ENCODE results near the gene PCDHA1. TPM values are rescaled to one million over a fixed set of nuclear protein-coding genes. Genes with fewer than 3 reads are reported as not detected.
A peak's percentile ranks its signal among the peaks of the same experiment; 100 is the strongest.
"Not testable (repeated sequence)": the region's sequence is repeated elsewhere in the genome, so short reads cannot be mapped to it uniquely, and the experiment has no call there.

Gene PCDHA1
- total RNA-seq, 2 donors from 2014 or later, result not detected

- DNase-seq (ENCODE audit: low spot score in 2 of 2), result no peak
- no peak for ATAC-seq
- Mint-ChIP-seq H3K9me3 (peaks cover 5 to 25% of the 10 kb centered on the region in 2 donors), H3K36me3 (peaks cover 14 to 38% of the 10 kb centered on the region in 2 donors), H3K27ac (no peak overlapping the region)
Measured at GRCh38 chr5:140801494-140801841, 15.5 kb downstream of the PCDHA1 start.

GRCh38 chr5:140802381-140802780 lies 16.4 kb downstream of the PCDHA1 start:
- not testable (repeated sequence) for DNase-seq (ENCODE audit: low spot score in 2 of 2); ATAC-seq; H3K27ac Mint-ChIP-seq
- Mint-ChIP-seq H3K36me3 (peaks cover 15 to 45% of the 10 kb centered on the region in 2 donors), H3K9me3 (peaks cover 9 to 29% of the 10 kb centered on the region in 2 donors)

- H3K9me3 Mint-ChIP-seq, result peaks cover 9 to 31% of the 10 kb centered on the region in 2 donors
- no peak overlapping the region for H3K27ac Mint-ChIP-seq
- peaks cover 19 to 48% of the 10 kb centered on the region in 2 donors for H3K36me3 Mint-ChIP-seq
- ATAC-seq (no peak), DNase-seq (ENCODE audit: low spot score in 2 of 2) (no peak)
Measured at GRCh38 chr5:140802781-140803271, 16.9 kb downstream of the PCDHA1 start.

GRCh38 chr5:140806834-140807775 lies 21.2 kb downstream of the PCDHA1 start, which contains the start of gene PCDHA4:
TSS of gene PCDHA4 (plus strand) at chr5:140807068.
- Mint-ChIP-seq H3K36me3 (peaks cover 14 to 56% of the 10 kb centered on the region in 2 donors), H3K27ac (peak within 1 kb of the TSS in 1 of 2 donors; percentile 10), H3K9me3 (peaks cover 4 to 40% of the 10 kb centered on the region in 2 donors)
- DNase-seq (ENCODE audit: low spot score in 2 of 2) (peak in 1 of 2 donors; percentile 37), ATAC-seq (no peak)

DNA sequence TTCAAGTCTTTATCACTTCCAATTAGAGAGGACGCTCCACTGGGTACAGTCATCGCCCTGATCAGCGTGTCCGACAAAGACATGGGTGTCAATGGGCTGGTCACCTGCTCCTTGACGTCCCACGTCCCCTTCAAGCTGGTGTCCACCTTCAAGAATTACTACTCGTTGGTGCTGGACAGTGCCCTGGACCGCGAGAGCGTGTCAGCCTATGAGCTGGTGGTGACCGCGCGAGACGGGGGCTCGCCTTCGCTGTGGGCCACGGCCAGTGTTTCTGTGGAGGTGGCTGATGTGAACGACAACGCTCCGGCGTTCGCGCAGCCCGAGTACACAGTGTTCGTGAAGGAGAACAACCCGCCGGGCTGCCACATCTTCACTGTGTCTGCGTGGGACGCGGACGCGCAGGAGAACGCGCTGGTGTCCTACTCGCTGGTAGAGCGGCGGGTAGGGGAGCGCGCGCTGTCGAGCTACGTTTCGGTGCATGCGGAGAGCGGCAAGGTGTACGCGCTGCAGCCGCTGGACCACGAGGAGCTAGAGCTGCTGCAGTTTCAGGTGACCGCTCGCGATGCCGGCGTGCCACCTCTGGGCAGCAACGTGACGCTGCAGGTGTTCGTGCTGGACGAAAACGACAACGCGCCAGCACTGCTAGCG lies 22.4 kb downstream of the PCDHA1 start:
- not testable (repeated sequence) for ATAC-seq; DNase-seq (ENCODE audit: low spot score in 2 of 2); H3K27ac Mint-ChIP-seq
- Mint-ChIP-seq H3K9me3 (peaks cover 16 to 47% of the 10 kb centered on the region in 2 donors), H3K36me3 (peaks cover 13 to 61% of the 10 kb centered on the region in 2 donors)

GRCh38 chr5:140808889-140809291 lies 22.9 kb downstream of the PCDHA1 start:
- Mint-ChIP-seq H3K36me3 (peaks cover 13 to 58% of the 10 kb centered on the region in 2 donors), H3K9me3 (peaks cover 17 to 42% of the 10 kb centered on the region in 2 donors), H3K27ac (no peak overlapping the region)
- DNase-seq (ENCODE audit: low spot score in 2 of 2) (no peak), ATAC-seq (no peak)

- DNase-seq (ENCODE audit: low spot score in 2 of 2), result peak in 1 of 2 donors; percentile 36
- Mint-ChIP-seq H3K36me3 (peaks cover 11 to 29% of the 10 kb centered on the region in 2 donors), H3K9me3 (peaks cover 5 to 7% of the 10 kb centered on the region in 2 donors), H3K27ac (no peak within 1 kb of the TSS)
- no peak for ATAC-seq
Measured at GRCh38 chr5:140821375-140822280, 35.7 kb downstream of the PCDHA1 start, which contains the start of gene PCDHA5. TSS of gene PCDHA5 (plus strand) at chr5:140821613.

- peaks cover 11 to 32% of the 10 kb centered on the region in 2 donors for H3K36me3 Mint-ChIP-seq
- H3K9me3 Mint-ChIP-seq, result peaks cover 5% of the 10 kb centered on the region in 2 donors
- ATAC-seq, result no peak
- H3K27ac Mint-ChIP-seq, result no peak overlapping the region
- no peak for DNase-seq (ENCODE audit: low spot score in 2 of 2)
Measured at GRCh38 chr5:140822281-140822629, 36.3 kb downstream of the PCDHA1 start.

- not testable (repeated sequence) for H3K27ac Mint-ChIP-seq; H3K9me3 Mint-ChIP-seq; DNase-seq (ENCODE audit: low spot score in 2 of 2); ATAC-seq
- H3K36me3 Mint-ChIP-seq, result peaks cover 16 to 33% of the 10 kb centered on the region in 2 donors
Measured at GRCh38 chr5:140822969-140823368, 37.0 kb downstream of the PCDHA1 start.

DNA sequence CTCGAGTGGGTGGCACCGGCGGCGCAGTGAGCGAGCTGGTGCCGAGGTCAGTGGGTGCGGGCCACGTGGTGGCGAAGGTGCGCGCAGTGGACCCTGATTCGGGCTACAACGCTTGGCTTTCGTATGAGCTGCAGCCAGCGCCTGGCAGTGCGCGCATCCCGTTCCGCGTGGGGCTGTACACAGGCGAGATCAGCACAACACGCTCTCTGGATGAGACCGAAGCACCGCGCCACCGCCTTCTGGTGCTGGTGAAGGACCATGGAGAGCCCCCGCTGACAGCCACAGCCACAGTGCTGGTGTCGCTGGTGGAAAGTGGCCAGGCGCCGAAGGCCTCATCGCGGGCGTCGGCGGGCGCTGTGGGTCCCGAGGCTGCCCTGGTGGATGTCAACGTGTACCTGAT lies 37.5 kb downstream of the PCDHA1 start:
- Mint-ChIP-seq H3K9me3 (peaks cover 8 to 10% of the 10 kb centered on the region in 2 donors), H3K27ac (no peak overlapping the region), H3K36me3 (peaks cover 21 to 38% of the 10 kb centered on the region in 2 donors)
- ATAC-seq (no peak), DNase-seq (ENCODE audit: low spot score in 2 of 2) (no peak)

- DNase-seq (ENCODE audit: low spot score in 2 of 2) (no peak), ATAC-seq (no peak)
- peaks cover 25 to 48% of the 10 kb centered on the region in 2 donors for H3K36me3 Mint-ChIP-seq
- H3K27ac Mint-ChIP-seq, result no peak within 1 kb of the TSS
- peaks cover 13 to 14% of the 10 kb centered on the region in 2 donors for H3K9me3 Mint-ChIP-seq
Measured at GRCh38 chr5:140827704-140828361, 41.9 kb downstream of the PCDHA1 start, which contains the start of gene PCDHA6. TSS of gene PCDHA6 (plus strand) at chr5:140827960. CDS start at chr5:140828092, 132 bp downstream.

DNA sequence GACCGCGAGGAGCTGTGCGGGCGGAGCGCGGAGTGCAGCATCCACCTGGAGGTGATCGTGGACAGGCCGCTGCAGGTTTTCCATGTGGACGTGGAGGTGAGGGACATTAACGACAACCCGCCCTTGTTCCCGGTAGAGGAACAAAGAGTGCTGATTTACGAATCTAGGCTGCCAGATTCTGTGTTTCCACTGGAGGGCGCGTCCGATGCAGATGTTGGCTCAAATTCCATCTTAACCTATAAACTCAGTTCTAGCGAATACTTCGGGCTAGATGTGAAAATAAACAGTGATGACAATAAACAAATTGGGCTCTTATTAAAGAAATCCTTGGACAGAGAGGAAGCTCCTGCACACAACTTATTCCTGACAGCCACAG lies 42.4 kb downstream of the PCDHA1 start:
- DNase-seq (ENCODE audit: low spot score in 2 of 2), result no peak
- no peak for ATAC-seq
- Mint-ChIP-seq H3K9me3 (peaks cover 15 to 16% of the 10 kb centered on the region in 2 donors), H3K36me3 (peaks cover 25 to 47% of the 10 kb centered on the region in 2 donors), H3K27ac (no peak overlapping the region)

DNA sequence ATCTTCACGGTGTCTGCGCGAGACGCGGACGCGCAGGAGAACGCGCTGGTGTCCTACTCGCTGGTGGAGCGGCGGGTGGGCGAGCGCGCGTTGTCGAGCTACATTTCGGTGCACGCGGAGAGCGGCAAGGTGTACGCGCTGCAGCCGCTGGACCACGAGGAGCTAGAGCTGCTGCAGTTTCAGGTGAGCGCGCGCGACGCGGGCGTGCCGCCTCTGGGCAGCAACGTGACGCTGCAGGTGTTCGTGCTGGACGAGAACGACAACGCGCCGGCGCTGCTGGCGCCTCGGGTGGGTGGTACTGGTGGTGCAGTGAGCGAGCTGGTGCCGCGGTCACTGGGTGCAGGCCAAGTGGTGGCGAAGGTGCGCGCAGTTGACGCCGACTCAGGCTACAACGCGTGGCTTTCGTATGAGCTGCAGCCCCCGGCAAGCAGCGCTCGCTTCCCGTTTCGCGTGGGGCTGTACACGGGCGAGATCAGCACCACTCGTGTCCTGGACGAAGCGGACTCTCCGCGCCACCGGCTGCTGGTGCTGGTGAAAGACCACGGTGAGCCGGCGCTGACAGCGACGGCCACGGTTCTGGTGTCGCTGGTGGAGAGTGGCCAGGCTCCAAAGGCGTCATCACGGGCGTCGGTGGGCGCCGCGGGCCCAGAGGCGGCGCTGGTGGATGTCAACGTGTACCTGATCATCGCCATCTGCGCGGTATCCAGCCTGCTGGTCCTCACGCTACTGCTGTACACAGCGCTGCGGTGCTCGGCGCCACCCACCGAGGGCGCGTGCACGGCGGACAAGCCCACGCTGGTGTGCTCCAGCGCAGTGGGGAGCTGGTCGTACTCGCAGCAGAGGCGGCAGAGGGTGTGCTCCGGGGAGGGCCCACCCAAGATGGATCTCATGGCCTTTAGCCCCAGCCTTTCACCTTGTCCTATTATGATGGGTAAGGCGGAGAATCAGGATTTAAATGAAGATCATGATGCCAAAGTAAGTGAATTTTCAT lies 43.9 kb downstream of the PCDHA1 start:
- DNase-seq (ENCODE audit: low spot score in 2 of 2); ATAC-seq; H3K27ac Mint-ChIP-seq: not testable (repeated sequence)
- peaks cover 30 to 50% of the 10 kb centered on the region in 2 donors for H3K36me3 Mint-ChIP-seq
- H3K9me3 Mint-ChIP-seq, result peaks cover 19 to 21% of the 10 kb centered on the region in 2 donors

DNA sequence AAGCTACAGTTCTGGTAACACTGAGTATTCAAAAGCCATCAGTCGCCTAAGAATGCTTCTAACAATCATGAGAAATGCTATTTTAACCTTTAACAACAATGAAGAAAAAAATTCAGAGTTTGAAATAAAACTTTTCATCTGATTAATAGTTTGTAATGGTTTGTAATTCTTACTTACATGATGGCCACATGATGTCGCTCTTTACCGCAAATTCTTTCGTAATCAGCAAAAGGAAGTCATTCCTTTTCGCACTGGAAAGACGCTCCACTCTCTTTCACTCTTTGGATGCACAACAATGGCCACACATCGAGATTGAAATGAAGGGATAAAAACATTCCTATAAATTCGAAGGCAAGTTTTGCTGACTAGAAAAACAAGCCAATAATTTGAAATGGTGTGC lies 48.1 kb downstream of the PCDHA1 start, which contains the start of gene PCDHA7:
TSS of gene PCDHA7 (plus strand) at position 277 of the 400 bp plus-strand sequence. CDS start at position 392, 115 bp downstream.
- DNase-seq (ENCODE audit: low spot score in 2 of 2) (no peak), ATAC-seq (no peak)
- Mint-ChIP-seq H3K27ac (no peak within 1 kb of the TSS), H3K36me3 (peaks cover 21 to 42% of the 10 kb centered on the region in 2 donors), H3K9me3 (peaks cover 10 to 29% of the 10 kb centered on the region in 2 donors)
